Muscle of leg (tissue), 11 donors: ENCODE results near the gene IMMT. TPM values are rescaled to one million over a fixed set of nuclear protein-coding genes. Genes with fewer than 3 reads are reported as not detected.
A peak's percentile ranks its signal among the peaks of the same experiment; 100 is the strongest.

Source experiments
- DNase-seq: peaks from one replicate; pipeline ENCODE4 v3.0.0; 2013
- H3K27ac ChIP-seq: one replicate; pipeline ENCODE4 v1.5.1; 2013; ENCODE audit warnings: mild to moderate bottlenecking, low read length, control low read depth
- H3K27me3 ChIP-seq: one replicate; pipeline ENCODE4 v1.6.1; 2013; ENCODE audit warnings: low read length; ENCODE audit not compliant: control insufficient read depth, insufficient read depth
- H3K36me3 ChIP-seq: one replicate; pipeline ENCODE4 v1.6.1; 2013; ENCODE audit warnings: low read length; ENCODE audit not compliant: control insufficient read depth, insufficient read depth
- H3K4me1 ChIP-seq: one replicate; pipeline ENCODE4 v1.6.1; 2013; ENCODE audit warnings: low read length; ENCODE audit not compliant: control insufficient read depth, insufficient read depth
- H3K4me3 ChIP-seq: one replicate; pipeline ENCODE4 v1.5.1; 2013; ENCODE audit warnings: low read length, control low read depth
- H3K9me3 ChIP-seq: replicated peaks from 2 replicates; pipeline ENCODE4 v1.6.1; 2013; ENCODE audit warnings: low read depth, low read length; ENCODE audit not compliant: control insufficient read depth
- WGBS: methylation state at CpG from one replicate; pipeline ENCODE4 v1.1.5; 2013; ENCODE audit warnings: missing lambda C conversion rate; ENCODE audit not compliant: insufficient coverage; 5-methylcytosine and 5-hydroxymethylcytosine counted together
- polyA plus RNA-seq, 8 donors: library from polyadenylated mRNA; unstranded; fragments of 120-200 nt; gene quantifications; one replicate each; pipeline versions ENCODE4 v1.2.1 to v1.2.3, GENCODE V29; 2013; ENCODE audit warnings: inconsistent platforms in 1 of 8, low replicate concordance in 1 of 8; ENCODE audit not compliant: insufficient read length in 8 of 8, insufficient read depth in 1 of 8
- total RNA-seq: library from RNA; stranded (reverse); fragments of 120-200 nt; gene quantifications from one replicate; pipeline ENCODE4 v1.2.4, GENCODE V29; 2013

The IMMT gene
- total and polyA plus RNA-seq, 9 donors = 47.7 to 78.2 (median 67.4) TPM

GRCh38 chr2:86176597-86176996 lies 18.7 kb downstream of the IMMT start:
- no peak overlapping the region for H3K27ac ChIP-seq
- H3K9me3 ChIP-seq = no peaks in the 10 kb centered on the region
- DNase-seq = peak; percentile 28
- no peaks in the 10 kb centered on the region for H3K27me3 ChIP-seq
- peaks cover 28% of the 10 kb centered on the region for H3K36me3 ChIP-seq
- no peaks in the 10 kb centered on the region for H3K4me1 ChIP-seq
- H3K4me3 ChIP-seq = no peak overlapping the region

- no peak for DNase-seq
- Histone ChIP-seq H3K27ac (no peak overlapping the region), H3K4me1 (no peaks in the 10 kb centered on the region), H3K36me3 (peaks cover 26% of the 10 kb centered on the region), H3K4me3 (no peak overlapping the region), H3K9me3 (no peaks in the 10 kb centered on the region), H3K27me3 (no peaks in the 10 kb centered on the region)
- 100% methylated on average over 1 of the region's 1 CpG for WGBS
These were observed 19.4 kb downstream of the IMMT start for GRCh38 chr2:86175828-86176227.

GRCh38 chr2:86174445-86174844 lies 20.8 kb downstream of the IMMT start:
- Histone ChIP-seq H3K4me3 (no peak overlapping the region), H3K9me3 (no peaks in the 10 kb centered on the region), H3K27ac (no peak overlapping the region), H3K36me3 (peaks cover 26% of the 10 kb centered on the region), H3K4me1 (no peaks in the 10 kb centered on the region), H3K27me3 (no peaks in the 10 kb centered on the region)
- no peak for DNase-seq
- WGBS = no CpG with 5 or more reads among the region's 2 CpGs

GRCh38 chr2:86172610-86173009 lies 22.7 kb downstream of the IMMT start:
- no CpG with 5 or more reads among the region's 2 CpGs for WGBS
- H3K27me3 ChIP-seq = no peaks in the 10 kb centered on the region
- DNase-seq = no peak
- no peaks in the 10 kb centered on the region for H3K9me3 ChIP-seq
- H3K4me1 ChIP-seq = no peaks in the 10 kb centered on the region
- no peak overlapping the region for H3K4me3 ChIP-seq
- H3K27ac ChIP-seq = no peak overlapping the region
- peaks cover 27% of the 10 kb centered on the region for H3K36me3 ChIP-seq

GRCh38 chr2:86171295-86171694 lies 24.0 kb downstream of the IMMT start:
- H3K9me3 ChIP-seq = no peaks in the 10 kb centered on the region
- H3K4me3 ChIP-seq = no peak overlapping the region
- no CpG with 5 or more reads among the region's 3 CpGs for WGBS
- no peaks in the 10 kb centered on the region for H3K27me3 ChIP-seq
- H3K4me1 ChIP-seq = no peaks in the 10 kb centered on the region
- peaks cover 25% of the 10 kb centered on the region for H3K36me3 ChIP-seq
- no peak overlapping the region for H3K27ac ChIP-seq
- no peak for DNase-seq

- Histone ChIP-seq H3K27ac (no peak overlapping the region), H3K9me3 (no peaks in the 10 kb centered on the region), H3K4me3 (no peak overlapping the region), H3K36me3 (peaks cover 28% of the 10 kb centered on the region), H3K27me3 (no peaks in the 10 kb centered on the region), H3K4me1 (no peaks in the 10 kb centered on the region)
- WGBS = no CpG with 5 or more reads among the region's 4 CpGs
- DNase-seq = no peak
These were observed 24.8 kb downstream of the IMMT start for GRCh38 chr2:86170449-86170848.

GRCh38 chr2:86160156-86160952 lies 34.9 kb downstream of the IMMT start:
- Histone ChIP-seq H3K27me3 (no peaks in the 10 kb centered on the region), H3K9me3 (no peaks in the 10 kb centered on the region), H3K36me3 (peaks cover 59% of the 10 kb centered on the region), H3K4me1 (no peaks in the 10 kb centered on the region), H3K27ac (no peak overlapping the region), H3K4me3 (no peak overlapping the region)
- no peak for DNase-seq
- WGBS = 100% methylated on average over 2 of the region's 6 CpGs

- no peak overlapping the region for H3K27ac ChIP-seq
- H3K4me3 ChIP-seq = no peak overlapping the region
- H3K27me3 ChIP-seq = no peaks in the 10 kb centered on the region
- H3K4me1 ChIP-seq = no peaks in the 10 kb centered on the region
- H3K9me3 ChIP-seq = no peaks in the 10 kb centered on the region
- WGBS = no CpG with 5 or more reads among the region's 4 CpGs
- peaks cover 58% of the 10 kb centered on the region for H3K36me3 ChIP-seq
- DNase-seq = no peak
These were observed 37.0 kb downstream of the IMMT start for GRCh38 chr2:86158286-86158685.

- Histone ChIP-seq H3K36me3 (peaks cover 52% of the 10 kb centered on the region), H3K27ac (no peak overlapping the region), H3K4me1 (no peaks in the 10 kb centered on the region), H3K9me3 (no peaks in the 10 kb centered on the region), H3K27me3 (no peaks in the 10 kb centered on the region), H3K4me3 (no peak overlapping the region)
- no peak for DNase-seq
- 92% methylated on average over 2 of the region's 2 CpGs for WGBS
These were observed 38.2 kb downstream of the IMMT start for GRCh38 chr2:86157009-86157556.

GRCh38 chr2:86150502-86150901 lies 44.8 kb downstream of the IMMT start:
- Histone ChIP-seq H3K27ac (no peak overlapping the region), H3K4me1 (no peaks in the 10 kb centered on the region), H3K36me3 (peaks cover 48% of the 10 kb centered on the region), H3K4me3 (no peak overlapping the region), H3K9me3 (no peaks in the 10 kb centered on the region), H3K27me3 (no peaks in the 10 kb centered on the region)
- WGBS = 75% methylated on average over 1 of the region's 2 CpGs
- DNase-seq = no peak
